Measurements from ENCODE around the gene IL34. TPM values are rescaled to one million over a fixed set of nuclear protein-coding genes. Genes with fewer than 3 reads are reported as not detected.

Gene IL34
- total and polyA plus RNA-seq, 2 of the 13 experiments (the other 11 are each of a cell fraction or from before 2014, with no cell fraction given): 1.2 to 1.3 TPM

DNA sequence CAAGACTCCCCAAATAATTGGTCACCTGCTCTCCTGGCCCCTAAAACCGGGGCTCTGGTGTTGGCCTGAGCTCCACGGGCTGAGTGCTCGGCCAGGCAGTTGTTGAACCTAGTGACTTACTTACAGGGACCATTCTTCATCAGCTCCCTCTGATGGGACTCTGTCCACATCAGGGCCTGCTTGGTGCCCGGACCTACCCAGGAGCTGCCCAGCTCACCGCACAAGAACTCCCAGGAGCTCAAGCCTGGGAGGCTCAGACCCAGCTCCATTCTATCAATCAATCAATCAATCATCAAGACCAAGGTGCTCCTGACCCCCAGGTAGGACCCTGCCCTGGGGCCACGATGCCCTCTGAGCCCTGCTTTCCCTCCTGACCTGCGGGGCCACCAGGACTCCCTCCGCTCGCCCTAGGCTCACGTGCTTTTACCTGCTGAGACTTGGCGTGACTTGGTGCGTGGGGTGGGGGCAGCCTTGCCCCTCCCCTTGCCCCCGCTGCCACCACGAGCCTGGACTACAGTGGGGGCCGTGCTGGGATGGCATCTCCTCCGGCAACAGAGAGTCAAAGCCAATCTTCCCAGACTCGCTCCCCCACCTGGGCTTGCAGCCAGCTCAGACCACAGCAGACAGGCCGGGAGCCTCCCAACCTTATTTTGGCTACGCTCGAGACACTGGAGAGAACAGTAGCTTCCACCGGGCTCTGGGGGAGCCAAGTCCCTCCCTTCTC lies 15.7 kb downstream of the IL34 start (continued):
- TF ChIP-seq ZNF18 (CRISPR knock-in tag; IDR thresholded peaks at IDR 0.05; ENCODE audit: insufficient replicate concordance): no peak
- TF ChIP-seq CBX2 (IDR thresholded peaks at IDR 0.05; ENCODE audit: low read depth, low read length): no peak
- no peak for TF ChIP-seq CBX2 (CRISPR knock-in tag; IDR thresholded peaks at IDR 0.05; ENCODE audit: low read depth)
- peak; percentile 84 for TF ChIP-seq SSRP1 (CRISPR knock-in tag; IDR thresholded peaks at IDR 0.05)
- TF ChIP-seq ZBTB34 (CRISPR knock-in tag; IDR thresholded peaks at IDR 0.05): no peak
- no peak for TF ChIP-seq ZSCAN30 (CRISPR knock-in tag; IDR thresholded peaks at IDR 0.05)
- TF ChIP-seq KDM2A (CRISPR knock-in tag; IDR thresholded peaks at IDR 0.05; ENCODE audit: borderline replicate concordance, low read depth): peak; percentile 57; the same call in 1 of the 2 replicates

GRCh38 chr16:70662991-70663523 lies 16.7 kb downstream of the IL34 start:
- Histone ChIP-seq H3K9ac (ENCODE audit: insufficient read depth, low read depth, low read length) (no peak overlapping the region), H3K4me1 (ENCODE audit: insufficient read depth, low read length) (peaks cover 10% of the 10 kb centered on the region; the same call in 1 of the 2 replicates), H3K79me2 (ENCODE audit: insufficient read depth, low read length) (no peaks in the 10 kb centered on the region), H3K36me3 (replicated peaks in 1 of 2; ENCODE audit: control insufficient read depth in 1 of 2, insufficient read depth in 2 of 2, low read length in 2 of 2) (peaks cover 29 to 51% of the 10 kb centered on the region in 2 experiments), H3K27ac (ENCODE audit: extremely low read length, insufficient read depth, low read length) (no peak overlapping the region), H3K27me3 (ENCODE audit: control insufficient read depth in 1 of 2, insufficient read depth in 2 of 2, low read length in 2 of 2) (no peaks in the 10 kb centered on the region), H3K9me3 (ENCODE audit: low read length) (no peaks in the 10 kb centered on the region), H3K4me2 (ENCODE audit: low read depth, low read length) (no peak overlapping the region), H3K4me3 (replicated peaks in 1 of 3; ENCODE audit: insufficient read depth in 1 of 3, low read depth in 2 of 3, low read length in 3 of 3) (no peak overlapping the region), H2AFZ (ENCODE audit: low read length) (no peak overlapping the region), H4K20me1 (ENCODE audit: insufficient read depth, low read length) (peaks cover 18% of the 10 kb centered on the region; the same call in 1 of the 2 replicates)
- no TSS peak for BruUV-seq (replicated peaks)
- FAIRE-seq: no peak
- ChIA-PET POLR2A (interaction anchor here (0.8 to 2.7 kb wide), 8 partner anchors 13 to 108 kb away, joined by 3 to 16 read pairs (median 6); no protein-coding TSS in a partner anchor), CTCF (ENCODE audit: low intra/inter-chr PET ratio, low total read pairs) (no interaction called here)
- no peak for DNase-seq (ENCODE audit: low spot score)
- in situ Hi-C loops (cut with HindIII; ENCODE audit: extremely low pct_ligation_motif_present, low pct_unique_long_range_greater_than_20kb) (no loop called here), intact Hi-C loops (cut with micrococcal nuclease; ENCODE audit: unreplicated experiment) (loop anchor here (1.0 kb wide), 1 partner anchor 47 kb away; no protein-coding TSS in a partner anchor)
- no peak for ATAC-seq
- WGBS (ENCODE audit: low lambda C conversion rate): 93% methylated on average over 13 of the region's 13 CpGs
- no peak for TF ChIP-seq LCORL (IDR thresholded peaks at IDR 0.05)
- TF ChIP-seq LCORL (CRISPR knock-in tag; IDR thresholded peaks at IDR 0.05): no peak
- TF ChIP-seq CERS6 (CRISPR knock-in tag; IDR thresholded peaks at IDR 0.05): no peak
- peak; percentile 82; the same call in 1 of the 2 replicates for TF ChIP-seq ZC3H13 (CRISPR knock-in tag; IDR thresholded peaks at IDR 0.05)
- no peak for TF ChIP-seq ZNF792 (CRISPR knock-in tag; IDR thresholded peaks at IDR 0.05)
- no peak for TF ChIP-seq ZNF44 (CRISPR knock-in tag; IDR thresholded peaks at IDR 0.05)
- 0 out of 2 replicates have a peak, but pooled peaks have one; percentile 14 for TF ChIP-seq RBFOX2 (IDR thresholded peaks at IDR 0.05; ENCODE audit: low read depth, low read length)
- TF ChIP-seq ZFX (CRISPR knock-in tag; IDR thresholded peaks at IDR 0.05; ENCODE audit: low read depth): no peak
- TF ChIP-seq, protein P1, sequence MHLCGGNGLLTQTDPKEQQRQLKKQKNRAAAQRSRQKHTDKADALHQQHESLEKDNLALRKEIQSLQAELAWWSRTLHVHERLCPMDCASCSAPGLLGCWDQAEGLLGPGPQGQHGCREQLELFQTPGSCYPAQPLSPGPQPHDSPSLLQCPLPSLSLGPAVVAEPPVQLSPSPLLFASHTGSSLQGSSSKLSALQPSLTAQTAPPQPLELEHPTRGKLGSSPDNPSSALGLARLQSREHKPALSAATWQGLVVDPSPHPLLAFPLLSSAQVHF (CRISPR knock-in tag; IDR thresholded peaks at IDR 0.05): no peak
- TF ChIP-seq ZNF383 (CRISPR knock-in tag; IDR thresholded peaks at IDR 0.05; ENCODE audit: borderline replicate concordance): no peak
- no peak for TF ChIP-seq ZNF34 (CRISPR knock-in tag; IDR thresholded peaks at IDR 0.05; ENCODE audit: borderline replicate concordance)
- TF ChIP-seq ZSCAN31 (CRISPR knock-in tag; IDR thresholded peaks at IDR 0.05; ENCODE audit: low read depth): no peak
